HFFc6 (cell line): ENCODE data around the gene BIVM. TPM values are rescaled to one million over a fixed set of nuclear protein-coding genes. Genes with fewer than 3 reads are reported as not detected.

Experiments
- DNase-seq: peaks from one replicate; pipeline ENCODE4 v3.0.0-alpha.2; 2018
- H3K27ac Mint-ChIP-seq: 2 replicates; pipeline ENCODE4 v1.8.0; 2020; ENCODE audit warnings: mild to moderate bottlenecking, mixed read lengths
- H3K27me3 Mint-ChIP-seq: 2 replicates; pipeline ENCODE4 v1.8.0; 2021; ENCODE audit warnings: mild to moderate bottlenecking, moderate library complexity, mixed read lengths; ENCODE audit not compliant: insufficient read depth
- H3K36me3 Mint-ChIP-seq: 2 replicates; pipeline ENCODE4 v1.8.0; 2021; ENCODE audit warnings: low read depth, mixed read lengths
- H3K4me1 Mint-ChIP-seq: 2 replicates; pipeline ENCODE4 v1.8.0; 2020; ENCODE audit warnings: low read depth, mixed read lengths
- H3K4me3 Mint-ChIP-seq: 2 replicates; pipeline ENCODE4 v1.8.0; 2020; ENCODE audit warnings: mild to moderate bottlenecking, moderate library complexity, mixed read lengths
- H3K9me3 Mint-ChIP-seq: 2 replicates; pipeline ENCODE4 v1.8.0; 2020; ENCODE audit warnings: mild to moderate bottlenecking, mixed read lengths
- total RNA-seq, 6 experiments: library from RNA; stranded (reverse); fragmentation: NEBNext Ultra II Directional; extraction: Animal tissue kit (Norgen Biotek cat#: 25700); gene quantifications; 2 replicates in 1 of 6; 3 replicates in 5 of 6; pipeline ENCODE4 v1.2.3, GENCODE V29; 2021
- TF ChIP-seq, protein P1 (sequence below): fragments of 200-600 bp; sonication (generic); IDR thresholded peaks from 2 replicates; pipeline ENCODE4 v1.5.0; 2021; ENCODE audit warnings: antibody characterized with exemption, mild to moderate bottlenecking

BIVM gene
- total RNA-seq, 6 experiments from 2014 or later: 16.6 to 24.0 (median 18.9) TPM

DNA sequence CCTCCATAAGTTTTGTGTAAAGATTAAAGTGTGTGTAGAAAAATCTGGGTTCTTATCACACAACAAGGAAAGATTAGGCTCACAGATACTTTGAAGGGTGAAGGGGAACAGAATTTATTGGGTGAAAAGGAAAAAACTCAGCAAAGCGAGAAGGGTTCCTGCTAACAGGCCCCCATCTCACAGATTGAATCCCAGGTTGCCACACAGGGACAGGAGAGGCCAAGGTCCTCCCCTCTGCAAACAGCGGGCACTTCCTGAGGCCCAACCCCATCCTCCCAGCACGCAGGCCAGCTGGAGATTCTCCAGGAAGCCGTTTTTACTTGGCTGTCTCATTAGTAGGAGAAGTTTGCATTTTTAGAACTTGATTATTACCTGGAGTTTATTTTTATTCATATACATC is 31.7 kb downstream of the BIVM start:
- no peaks in the 10 kb centered on the region for H3K27me3 Mint-ChIP-seq
- TF ChIP-seq, protein P1, sequence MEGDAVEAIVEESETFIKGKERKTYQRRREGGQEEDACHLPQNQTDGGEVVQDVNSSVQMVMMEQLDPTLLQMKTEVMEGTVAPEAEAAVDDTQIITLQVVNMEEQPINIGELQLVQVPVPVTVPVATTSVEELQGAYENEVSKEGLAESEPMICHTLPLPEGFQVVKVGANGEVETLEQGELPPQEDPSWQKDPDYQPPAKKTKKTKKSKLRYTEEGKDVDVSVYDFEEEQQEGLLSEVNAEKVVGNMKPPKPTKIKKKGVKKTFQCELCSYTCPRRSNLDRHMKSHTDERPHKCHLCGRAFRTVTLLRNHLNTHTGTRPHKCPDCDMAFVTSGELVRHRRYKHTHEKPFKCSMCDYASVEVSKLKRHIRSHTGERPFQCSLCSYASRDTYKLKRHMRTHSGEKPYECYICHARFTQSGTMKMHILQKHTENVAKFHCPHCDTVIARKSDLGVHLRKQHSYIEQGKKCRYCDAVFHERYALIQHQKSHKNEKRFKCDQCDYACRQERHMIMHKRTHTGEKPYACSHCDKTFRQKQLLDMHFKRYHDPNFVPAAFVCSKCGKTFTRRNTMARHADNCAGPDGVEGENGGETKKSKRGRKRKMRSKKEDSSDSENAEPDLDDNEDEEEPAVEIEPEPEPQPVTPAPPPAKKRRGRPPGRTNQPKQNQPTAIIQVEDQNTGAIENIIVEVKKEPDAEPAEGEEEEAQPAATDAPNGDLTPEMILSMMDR: no peak
- no peak overlapping the region for H3K4me3 Mint-ChIP-seq
- H3K4me1 Mint-ChIP-seq: peaks cover 25% of the 10 kb centered on the region
- no peak for DNase-seq
- H3K36me3 Mint-ChIP-seq: peaks cover 17% of the 10 kb centered on the region
- H3K27ac Mint-ChIP-seq: no peak overlapping the region
- H3K9me3 Mint-ChIP-seq: no peaks in the 10 kb centered on the region

DNA sequence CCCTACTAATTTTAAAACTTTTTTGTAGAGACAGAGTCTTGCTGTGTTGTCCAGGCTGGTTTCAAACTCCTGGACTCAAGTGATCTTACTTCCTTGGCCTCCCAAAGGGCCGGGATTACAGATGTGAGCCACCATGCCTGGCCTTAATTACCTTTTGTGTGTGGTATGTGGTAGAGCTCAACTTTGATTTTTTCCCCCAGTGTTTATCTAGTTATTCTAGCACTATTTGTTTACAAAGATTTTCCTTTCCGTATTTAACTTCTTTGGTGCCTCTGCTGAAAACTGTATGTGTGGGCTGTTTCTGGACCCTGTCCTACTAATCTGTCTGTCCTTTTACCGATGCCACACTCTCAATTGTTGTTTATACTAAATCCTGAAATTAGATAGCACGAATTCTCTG is 37.6 kb downstream of the BIVM start:
- peaks cover 36% of the 10 kb centered on the region for H3K36me3 Mint-ChIP-seq
- H3K9me3 Mint-ChIP-seq: no peaks in the 10 kb centered on the region
- peaks cover 24% of the 10 kb centered on the region for H3K4me1 Mint-ChIP-seq
- H3K4me3 Mint-ChIP-seq: no peak overlapping the region
- no peak for DNase-seq
- H3K27ac Mint-ChIP-seq: no peak overlapping the region
- TF ChIP-seq, protein P1: no peak
- H3K27me3 Mint-ChIP-seq: no peaks in the 10 kb centered on the region

DNA sequence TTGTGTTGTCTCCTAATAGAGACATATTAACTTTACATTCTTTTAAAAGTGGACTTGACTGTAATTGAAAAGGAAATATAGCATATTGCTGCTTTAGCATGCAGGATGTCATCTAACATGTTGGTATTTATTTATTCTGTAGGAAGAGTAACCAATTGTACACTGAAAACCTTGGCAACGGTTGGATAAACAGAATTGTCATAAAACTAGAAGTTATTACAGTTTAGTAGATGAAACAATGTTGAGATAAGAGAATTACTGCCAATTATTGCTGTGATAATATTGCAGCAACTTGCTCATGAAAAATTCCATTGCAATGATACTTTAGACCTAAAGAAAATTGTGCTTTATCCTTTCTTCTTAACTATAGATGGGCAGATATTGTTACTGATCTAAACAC is 39.4 kb downstream of the BIVM start:
- Mint-ChIP-seq H3K4me3 (no peak overlapping the region), H3K4me1 (peaks cover 24% of the 10 kb centered on the region), H3K27ac (peak overlapping the region; percentile 29), H3K27me3 (no peaks in the 10 kb centered on the region), H3K36me3 (peaks cover 29% of the 10 kb centered on the region), H3K9me3 (no peaks in the 10 kb centered on the region)
- DNase-seq: peak; percentile 24
- TF ChIP-seq, protein P1: no peak

DNA sequence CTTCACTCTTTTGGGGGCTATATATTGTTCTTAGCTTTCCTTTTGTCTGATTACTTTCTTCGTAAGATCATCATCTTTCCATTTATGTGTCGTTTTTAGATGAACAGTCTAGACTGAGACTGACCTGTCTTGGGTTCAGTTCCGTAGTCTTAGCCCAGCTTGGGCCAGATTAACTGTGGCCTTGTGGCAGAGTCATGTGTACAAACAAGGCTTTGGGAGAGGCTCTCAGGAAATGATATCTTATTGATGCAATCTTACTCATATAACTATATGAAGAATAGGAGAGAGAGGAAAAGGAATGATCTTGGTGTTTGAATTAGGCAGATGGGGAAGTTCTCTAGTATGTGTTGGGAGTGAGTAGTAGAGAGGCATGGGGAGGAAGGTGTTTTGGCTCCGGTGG is 40.1 kb downstream of the BIVM start:
- H3K36me3 Mint-ChIP-seq: peaks cover 33% of the 10 kb centered on the region
- TF ChIP-seq, protein P1: no peak
- peak overlapping the region; percentile 29 for H3K27ac Mint-ChIP-seq
- H3K4me1 Mint-ChIP-seq: peaks cover 24% of the 10 kb centered on the region
- no peak for DNase-seq
- no peaks in the 10 kb centered on the region for H3K27me3 Mint-ChIP-seq
- H3K9me3 Mint-ChIP-seq: no peaks in the 10 kb centered on the region
- H3K4me3 Mint-ChIP-seq: 0 out of 2 replicates have a peak overlapping the region, but pooled peaks have one; percentile 1

DNA sequence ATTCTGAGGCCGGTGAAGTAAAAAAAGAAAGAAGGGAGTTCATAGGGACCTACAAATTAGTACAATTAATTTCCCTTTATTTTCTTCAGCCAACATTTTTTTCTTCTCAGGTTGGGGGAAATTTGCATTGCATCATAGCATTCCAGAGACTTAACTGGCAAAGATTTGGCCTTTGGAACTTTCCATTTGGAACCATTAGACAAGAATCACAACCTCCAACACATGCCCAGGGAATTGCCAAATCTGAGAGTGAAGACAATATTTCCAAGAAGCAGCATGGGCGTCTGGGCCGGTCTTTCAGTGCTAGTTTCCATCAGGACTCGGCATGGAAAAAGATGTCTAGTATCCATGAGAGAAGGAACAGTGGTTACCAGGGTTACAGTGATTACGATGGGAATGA is 40.5 kb downstream of the BIVM start:
- Mint-ChIP-seq H3K9me3 (no peaks in the 10 kb centered on the region), H3K27ac (peak overlapping the region; percentile 42), H3K36me3 (peaks cover 33% of the 10 kb centered on the region), H3K4me3 (no peak overlapping the region; the same call in 1 of the 2 replicates), H3K4me1 (peaks cover 27% of the 10 kb centered on the region), H3K27me3 (no peaks in the 10 kb centered on the region)
- TF ChIP-seq, protein P1: no peak
- DNase-seq: no peak

DNA sequence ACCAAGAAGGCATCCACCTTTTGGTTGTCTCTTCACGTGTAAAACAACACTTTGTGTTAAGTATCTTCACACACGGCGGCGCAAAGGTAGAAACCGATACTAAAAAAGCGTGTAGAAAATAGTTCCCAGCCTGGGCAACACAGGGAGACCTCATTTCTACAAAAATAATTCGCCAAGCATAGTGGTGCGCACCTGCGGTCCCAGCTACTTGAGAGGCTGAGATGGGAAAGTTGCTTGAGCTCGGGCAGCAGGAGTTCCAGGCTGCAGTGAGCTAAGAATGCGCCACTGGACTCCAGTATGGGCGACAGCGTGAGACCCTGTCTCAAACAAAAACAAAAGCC is 46.3 kb downstream of the BIVM start:
- Mint-ChIP-seq H3K27me3 (0 out of 2 replicates have a peak, but pooled peaks cover 2% of the 10 kb centered on the region), H3K4me3 (peak overlapping the region; percentile 99), H3K9me3 (no peaks in the 10 kb centered on the region), H3K36me3 (peaks cover 9% of the 10 kb centered on the region; the same call in 1 of the 2 replicates), H3K4me1 (peaks cover 29% of the 10 kb centered on the region), H3K27ac (peak overlapping the region; percentile 93)
- DNase-seq: no peak
- TF ChIP-seq, protein P1: no peak
